ENCODE data around the gene FLNA. TPM values are rescaled to one million over a fixed set of nuclear protein-coding genes. Genes with fewer than 3 reads are reported as not detected.

FLNA gene
- total RNA-seq, 1 donor from 2014 or later: 806 TPM

DNA sequence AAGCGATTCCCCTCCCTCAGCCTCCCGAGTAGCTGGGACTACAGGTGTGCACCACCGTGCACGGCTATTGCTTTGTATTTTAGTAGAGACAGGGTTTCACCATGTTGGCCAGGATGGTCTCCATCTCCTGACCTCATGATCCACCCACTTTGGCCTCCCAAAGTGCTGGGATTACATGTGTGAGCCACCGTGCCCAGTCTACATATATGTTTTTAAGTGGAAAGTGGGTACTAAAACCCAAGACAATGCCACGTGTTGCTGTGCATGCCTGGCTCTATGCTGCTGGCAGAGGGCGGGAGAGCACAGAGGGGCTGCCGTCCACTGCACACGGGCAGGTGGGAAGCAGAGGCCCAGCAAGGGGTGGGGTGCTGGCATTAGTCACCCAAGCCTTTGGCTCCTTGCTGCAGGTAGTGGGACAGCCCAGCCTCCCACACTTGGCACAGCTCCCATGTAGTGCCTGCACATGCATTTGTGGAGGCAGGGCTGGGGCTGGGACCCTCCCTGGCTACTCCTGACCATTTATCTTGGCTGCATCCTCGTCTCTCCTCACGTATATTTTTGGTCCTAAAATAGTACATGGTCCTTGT is 8.1 kb upstream of the FLNA start:
- no peaks in the 10 kb centered on the region for H3K9me3 Mint-ChIP-seq
- H3K4me3 Mint-ChIP-seq: no peak overlapping the region
- H3K36me3 Mint-ChIP-seq: no peaks in the 10 kb centered on the region

DNA sequence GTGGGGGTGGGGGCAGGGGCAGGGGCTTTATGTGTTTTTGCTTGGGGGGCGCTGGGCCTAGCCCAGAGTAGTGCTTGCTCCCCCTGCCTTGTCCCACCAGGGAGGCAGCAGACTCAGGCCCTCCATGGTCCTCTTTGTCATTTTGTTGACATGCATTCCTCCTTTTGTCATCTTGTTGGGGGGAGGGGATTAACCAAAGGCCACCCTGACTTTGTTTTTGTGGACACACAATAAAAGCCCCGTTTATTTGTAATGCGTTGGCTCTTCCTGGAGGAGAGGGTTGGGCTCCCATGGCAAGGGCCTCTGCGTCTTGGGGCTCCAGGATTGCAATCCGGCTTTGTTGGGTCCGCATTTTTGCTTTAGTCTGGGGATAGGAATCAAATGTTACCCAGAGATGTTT is 6.8 kb upstream of the FLNA start:
- peak overlapping the region; percentile 88 for H3K27ac Mint-ChIP-seq
- H3K4me1 Mint-ChIP-seq (ENCODE audit: unreplicated experiment): peaks cover 4% of the 10 kb centered on the region
- DNase-seq (ENCODE audit: extremely low spot score, unreplicated experiment): no peak
- no peaks in the 10 kb centered on the region for H3K9me3 Mint-ChIP-seq
- H3K4me3 Mint-ChIP-seq: no peak overlapping the region
- no peaks in the 10 kb centered on the region for H3K36me3 Mint-ChIP-seq
- TF ChIP-seq, protein P1, sequence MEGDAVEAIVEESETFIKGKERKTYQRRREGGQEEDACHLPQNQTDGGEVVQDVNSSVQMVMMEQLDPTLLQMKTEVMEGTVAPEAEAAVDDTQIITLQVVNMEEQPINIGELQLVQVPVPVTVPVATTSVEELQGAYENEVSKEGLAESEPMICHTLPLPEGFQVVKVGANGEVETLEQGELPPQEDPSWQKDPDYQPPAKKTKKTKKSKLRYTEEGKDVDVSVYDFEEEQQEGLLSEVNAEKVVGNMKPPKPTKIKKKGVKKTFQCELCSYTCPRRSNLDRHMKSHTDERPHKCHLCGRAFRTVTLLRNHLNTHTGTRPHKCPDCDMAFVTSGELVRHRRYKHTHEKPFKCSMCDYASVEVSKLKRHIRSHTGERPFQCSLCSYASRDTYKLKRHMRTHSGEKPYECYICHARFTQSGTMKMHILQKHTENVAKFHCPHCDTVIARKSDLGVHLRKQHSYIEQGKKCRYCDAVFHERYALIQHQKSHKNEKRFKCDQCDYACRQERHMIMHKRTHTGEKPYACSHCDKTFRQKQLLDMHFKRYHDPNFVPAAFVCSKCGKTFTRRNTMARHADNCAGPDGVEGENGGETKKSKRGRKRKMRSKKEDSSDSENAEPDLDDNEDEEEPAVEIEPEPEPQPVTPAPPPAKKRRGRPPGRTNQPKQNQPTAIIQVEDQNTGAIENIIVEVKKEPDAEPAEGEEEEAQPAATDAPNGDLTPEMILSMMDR (conservative IDR thresholded peaks at IDR 0.05): no peak
- H3K27me3 Mint-ChIP-seq: no peaks in the 10 kb centered on the region

More for the DNA sequence above, 8.1 kb upstream of the FLNA start:
- TF ChIP-seq, protein P1 (conservative IDR thresholded peaks at IDR 0.05): no peak
- no peaks in the 10 kb centered on the region for H3K27me3 Mint-ChIP-seq
- peaks cover 4% of the 10 kb centered on the region for H3K4me1 Mint-ChIP-seq (ENCODE audit: unreplicated experiment)
- no peak for DNase-seq (ENCODE audit: extremely low spot score, unreplicated experiment)
- H3K27ac Mint-ChIP-seq: peak overlapping the region; percentile 52

DNA sequence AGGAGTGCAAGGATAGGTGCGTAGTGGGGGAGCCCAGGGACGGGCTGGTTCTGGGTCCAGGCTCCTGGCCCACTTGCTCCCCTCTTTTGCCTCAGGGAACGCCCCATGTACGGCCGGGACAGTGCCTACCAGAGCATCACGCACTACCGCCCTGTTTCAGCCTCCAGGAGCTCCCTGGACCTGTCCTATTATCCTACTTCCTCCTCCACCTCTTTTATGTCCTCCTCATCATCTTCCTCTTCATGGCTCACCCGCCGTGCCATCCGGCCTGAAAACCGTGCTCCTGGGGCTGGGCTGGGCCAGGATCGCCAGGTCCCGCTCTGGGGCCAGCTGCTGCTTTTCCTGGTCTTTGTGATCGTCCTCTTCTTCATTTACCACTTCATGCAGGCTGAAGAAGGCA is 6.4 kb upstream of the FLNA start:
- H3K36me3 Mint-ChIP-seq: no peaks in the 10 kb centered on the region
- H3K9me3 Mint-ChIP-seq: no peaks in the 10 kb centered on the region
- no peak for DNase-seq (ENCODE audit: extremely low spot score, unreplicated experiment)
- TF ChIP-seq, protein P1 (conservative IDR thresholded peaks at IDR 0.05): no peak
- no peaks in the 10 kb centered on the region for H3K27me3 Mint-ChIP-seq
- H3K4me3 Mint-ChIP-seq: peak overlapping the region; percentile 89
- H3K27ac Mint-ChIP-seq: peak overlapping the region; percentile 88
- H3K4me1 Mint-ChIP-seq (ENCODE audit: unreplicated experiment): peaks cover 4% of the 10 kb centered on the region

DNA sequence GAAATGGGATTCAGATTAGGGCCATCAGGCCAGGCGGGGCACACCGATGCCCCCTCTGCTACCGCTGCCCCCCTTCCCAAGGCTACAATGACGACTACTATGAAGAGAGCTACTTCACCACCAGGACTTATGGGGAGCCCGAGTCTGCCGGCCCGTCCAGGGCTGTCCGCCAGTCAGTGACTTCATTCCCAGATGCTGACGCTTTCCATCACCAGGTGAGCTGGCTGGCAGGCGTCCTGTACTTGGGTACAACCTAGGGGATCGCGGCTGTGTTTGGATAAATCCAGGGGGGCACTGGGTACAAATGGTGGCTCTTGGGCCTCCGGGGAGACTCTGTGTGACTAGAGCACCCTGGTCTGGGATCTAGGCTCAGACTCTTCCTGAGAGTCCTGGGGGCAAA is 5.7 kb upstream of the FLNA start:
- TF ChIP-seq, protein P1 (conservative IDR thresholded peaks at IDR 0.05): no peak
- DNase-seq (ENCODE audit: extremely low spot score, unreplicated experiment): no peak
- Mint-ChIP-seq H3K4me1 (ENCODE audit: unreplicated experiment) (peaks cover 4% of the 10 kb centered on the region), H3K4me3 (peak overlapping the region; percentile 89), H3K36me3 (no peaks in the 10 kb centered on the region), H3K9me3 (no peaks in the 10 kb centered on the region), H3K27me3 (no peaks in the 10 kb centered on the region), H3K27ac (peak overlapping the region; percentile 95)

DNA sequence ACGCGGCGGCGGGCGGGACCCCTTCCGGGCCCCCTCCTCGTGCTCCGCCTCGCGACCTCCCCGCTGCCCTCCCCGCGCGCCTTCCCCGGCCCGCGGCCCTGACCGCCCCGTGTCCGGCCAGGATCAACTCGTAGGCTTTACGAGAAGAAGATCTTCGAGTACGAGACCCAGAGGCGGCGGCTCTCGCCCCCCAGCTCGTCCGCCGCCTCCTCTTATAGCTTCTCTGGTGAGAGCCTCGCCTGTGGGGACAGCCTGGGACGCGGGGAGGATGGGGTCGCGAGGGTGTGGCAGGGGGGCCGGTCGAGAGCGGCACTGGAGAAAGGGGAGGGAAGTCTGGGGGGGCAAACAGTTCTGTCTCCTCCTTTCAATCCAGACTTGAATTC is 5.1 kb upstream of the FLNA start:
- peak overlapping the region; percentile 89 for H3K4me3 Mint-ChIP-seq
- peaks cover 4% of the 10 kb centered on the region for H3K4me1 Mint-ChIP-seq (ENCODE audit: unreplicated experiment)

More for the DNA sequence above, 5.1 kb upstream of the FLNA start:
- Mint-ChIP-seq H3K36me3 (no peaks in the 10 kb centered on the region), H3K27me3 (no peaks in the 10 kb centered on the region), H3K9me3 (no peaks in the 10 kb centered on the region), H3K27ac (peak overlapping the region; percentile 95)
- no peak for DNase-seq (ENCODE audit: extremely low spot score, unreplicated experiment)
- TF ChIP-seq, protein P1 (conservative IDR thresholded peaks at IDR 0.05): no peak

Data from type B pancreatic cell (in vitro differentiated cells).